IMR-90 (cell line): ENCODE results near the gene MANSC4.

Source experiments
- CHD1 ChIP-seq: IDR thresholded peaks from 2 replicates; pipeline ENCODE4 v1.6.1; 2012; ENCODE audit warnings: low read depth, low read length, improper control_type of control experiment
- CTCF ChIP-seq: conservative IDR thresholded peaks from 2 replicates; pipeline ENCODE4 v1.5.1; 2012; ENCODE audit warnings: mild to moderate bottlenecking, low read depth, low read length, improper control_type of control experiment
- FOS ChIP-seq: fragments of 150-350 bp; IDR thresholded peaks from 2 replicates; pipeline ENCODE4 v1.6.1; 2016; ENCODE audit warnings: low read depth, low read length
- MAZ ChIP-seq: IDR thresholded peaks from 2 replicates; pipeline ENCODE4 v1.6.1; 2012; ENCODE audit warnings: low read depth, mild to moderate bottlenecking, low read length, improper control_type of control experiment, moderate library complexity, borderline replicate concordance
- MXI1 ChIP-seq: IDR thresholded peaks from 2 replicates; pipeline ENCODE4 v1.6.1; 2012; ENCODE audit warnings: low read depth, mild to moderate bottlenecking, low read length, moderate library complexity, borderline replicate concordance
- NFE2L2 ChIP-seq: fragments of 150-350 bp; IDR thresholded peaks from 2 replicates; pipeline ENCODE4 v1.6.1; 2016; ENCODE audit warnings: low read depth, mild to moderate bottlenecking, low read length
- POLR2A ChIP-seq: IDR thresholded peaks from 2 replicates; pipeline ENCODE4 v1.6.1; 2012; ENCODE audit warnings: mild to moderate bottlenecking, low read depth, low read length
- RAD21 ChIP-seq: IDR thresholded peaks from 2 replicates; pipeline ENCODE4 v1.6.1; 2012; ENCODE audit warnings: low read length, improper control_type of control experiment
- RCOR1 ChIP-seq: IDR thresholded peaks from 2 replicates; pipeline ENCODE4 v1.6.1; 2012; ENCODE audit warnings: mild to moderate bottlenecking, low read length, improper control_type of control experiment; ENCODE audit not compliant: insufficient replicate concordance
- RFX5 ChIP-seq: IDR thresholded peaks from 2 replicates; pipeline ENCODE4 v1.8.0; 2012; ENCODE audit warnings: low read depth, mild to moderate bottlenecking, low read length, moderate library complexity
- SMC3 ChIP-seq: fragments of 150-350 bp; IDR thresholded peaks from 2 replicates; pipeline ENCODE4 v1.6.1; 2016; ENCODE audit warnings: low read depth, mild to moderate bottlenecking, antibody characterized with exemption, low read length, moderate library complexity
- TF ChIP-seq, protein P1 (sequence below): fragments of 150-350 bp; IDR thresholded peaks from 2 replicates; pipeline ENCODE4 v1.6.1; 2017; ENCODE audit warnings: mild to moderate bottlenecking, antibody characterized with exemption, low read length, low read depth

- TF ChIP-seq CTCF (no peak), RFX5 (no peak), POLR2A (no peak), RCOR1 (no peak), FOS (no peak), MXI1 (no peak), MAZ (no peak), NFE2L2 (no peak), CHD1 (no peak), RAD21 (no peak), SMC3 (no peak)
- TF ChIP-seq, protein P1, sequence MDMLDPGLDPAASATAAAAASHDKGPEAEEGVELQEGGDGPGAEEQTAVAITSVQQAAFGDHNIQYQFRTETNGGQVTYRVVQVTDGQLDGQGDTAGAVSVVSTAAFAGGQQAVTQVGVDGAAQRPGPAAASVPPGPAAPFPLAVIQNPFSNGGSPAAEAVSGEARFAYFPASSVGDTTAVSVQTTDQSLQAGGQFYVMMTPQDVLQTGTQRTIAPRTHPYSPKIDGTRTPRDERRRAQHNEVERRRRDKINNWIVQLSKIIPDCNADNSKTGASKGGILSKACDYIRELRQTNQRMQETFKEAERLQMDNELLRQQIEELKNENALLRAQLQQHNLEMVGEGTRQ = no peak
Observed at GRCh38 chr12:27807063-27807703, 27.1 kb upstream of the MANSC4 start.
